Stomach (tissue), 4 donors: ENCODE results near the gene ATF7.

ENCODE experiments used
- CTCF ChIP-seq, 7 experiments: fragments of 450-650 bp in 4 of 7; fragments of 200-600 bp in 3 of 7; sonication (generic) in 3 of 7; IDR thresholded peaks; one replicate each; pipeline ENCODE4 v1.5.1; 2016 to 2019; ENCODE audit warnings: antibody characterized with exemption in 7 of 7, control low read depth in 2 of 7, mild to moderate bottlenecking in 1 of 7
- EP300 ChIP-seq: sonication (generic); formaldehyde crosslinking; IDR thresholded peaks from one replicate; pipeline ENCODE4 v1.6.1; 2017; ENCODE audit warnings: antibody characterized with exemption
- POLR2AphosphoS5 ChIP-seq, 3 donors: sonication (generic); formaldehyde crosslinking; IDR thresholded peaks; one replicate each; pipeline ENCODE4 v1.6.1; 2016; ENCODE audit warnings: antibody characterized with exemption in 3 of 3

GRCh38 chr12:53613821-53614220 lies 12.4 kb downstream of the ATF7 start:
- TF ChIP-seq CTCF (IDR thresholded peaks at IDR 0.05) (no peak), POLR2AphosphoS5 (IDR thresholded peaks at IDR 0.05) (no peak), EP300 (no peak)
